Measurements from ENCODE around the gene C15orf62.

The C15orf62 gene

DNA sequence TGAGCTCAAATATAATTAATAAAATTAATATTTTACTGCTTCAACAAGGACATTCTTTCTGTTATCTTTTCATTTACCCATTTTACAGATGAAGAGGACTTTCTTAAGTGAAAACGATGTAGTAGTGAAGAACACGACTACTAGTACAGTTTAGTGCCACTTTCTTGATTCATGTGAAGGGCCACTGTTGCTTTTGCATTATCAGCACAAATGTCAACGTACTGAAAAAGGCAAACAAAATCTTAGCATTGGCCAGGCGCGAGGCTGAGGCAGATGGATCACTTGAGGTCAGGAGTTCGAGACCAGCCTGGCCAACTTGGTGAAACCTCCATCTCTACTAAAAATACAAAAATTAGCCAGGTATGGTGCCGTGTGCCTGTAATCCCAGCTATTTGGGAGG lies 49.3 kb downstream of the C15orf62 start:
- TF ChIP-seq, protein P1, sequence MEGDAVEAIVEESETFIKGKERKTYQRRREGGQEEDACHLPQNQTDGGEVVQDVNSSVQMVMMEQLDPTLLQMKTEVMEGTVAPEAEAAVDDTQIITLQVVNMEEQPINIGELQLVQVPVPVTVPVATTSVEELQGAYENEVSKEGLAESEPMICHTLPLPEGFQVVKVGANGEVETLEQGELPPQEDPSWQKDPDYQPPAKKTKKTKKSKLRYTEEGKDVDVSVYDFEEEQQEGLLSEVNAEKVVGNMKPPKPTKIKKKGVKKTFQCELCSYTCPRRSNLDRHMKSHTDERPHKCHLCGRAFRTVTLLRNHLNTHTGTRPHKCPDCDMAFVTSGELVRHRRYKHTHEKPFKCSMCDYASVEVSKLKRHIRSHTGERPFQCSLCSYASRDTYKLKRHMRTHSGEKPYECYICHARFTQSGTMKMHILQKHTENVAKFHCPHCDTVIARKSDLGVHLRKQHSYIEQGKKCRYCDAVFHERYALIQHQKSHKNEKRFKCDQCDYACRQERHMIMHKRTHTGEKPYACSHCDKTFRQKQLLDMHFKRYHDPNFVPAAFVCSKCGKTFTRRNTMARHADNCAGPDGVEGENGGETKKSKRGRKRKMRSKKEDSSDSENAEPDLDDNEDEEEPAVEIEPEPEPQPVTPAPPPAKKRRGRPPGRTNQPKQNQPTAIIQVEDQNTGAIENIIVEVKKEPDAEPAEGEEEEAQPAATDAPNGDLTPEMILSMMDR (IDR thresholded peaks at IDR 0.05; ENCODE audit: low read depth, low read length), result no peak
- in situ Hi-C loops (cut with HindIII; ENCODE audit: low sequenced_read_pairs), result no loop called here
- no peak overlapping the region for H3K4me3 ChIP-seq (ENCODE audit: low read depth, low read length)
- no peak for DNase-seq (ENCODE audit: low read depth, low spot score)

DNA sequence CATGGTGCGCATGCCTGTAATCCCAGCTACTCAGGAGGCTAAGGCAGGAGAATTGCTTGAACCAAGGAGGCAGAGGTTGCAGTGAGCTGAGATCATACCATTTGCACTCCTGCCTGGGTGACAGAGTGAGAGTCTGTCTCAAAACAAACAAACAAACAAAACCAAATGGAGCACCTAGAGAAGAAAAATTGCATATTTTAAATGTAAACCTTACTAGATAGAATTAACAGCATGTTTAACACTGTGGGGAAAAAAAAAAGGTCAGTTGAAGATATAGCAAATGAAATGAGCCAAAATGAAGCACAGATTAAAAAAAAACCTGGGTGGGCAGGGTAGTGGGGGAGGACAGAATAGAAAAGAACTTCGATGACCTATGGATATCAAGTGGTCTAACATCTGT lies 51.4 kb downstream of the C15orf62 start:
- H3K4me3 ChIP-seq (ENCODE audit: low read depth, low read length), result no peak overlapping the region
- TF ChIP-seq, protein P1 (IDR thresholded peaks at IDR 0.05; ENCODE audit: low read depth, low read length), result no peak
- in situ Hi-C loops (cut with HindIII; ENCODE audit: low sequenced_read_pairs), result no loop called here
- DNase-seq (ENCODE audit: low read depth, low spot score), result no peak
